ENCODE results near the gene DPH3. TPM values are rescaled to one million over a fixed set of nuclear protein-coding genes. Genes with fewer than 3 reads are reported as not detected.

DPH3 gene
- total and polyA plus RNA-seq, 2 of the 8 experiments (the other 6 are each of a cell fraction or from before 2014, with no cell fraction given): 9.8 to 40.1 TPM

GRCh38 chr3:16255326-16255725 lies 9.4 kb downstream of the DPH3 start (continued):
- TF ChIP-seq SIN3A (conservative IDR thresholded peaks at IDR 0.05 in 1 of 2, IDR thresholded peaks at IDR 0.05 in 1 of 2; ENCODE audit: low read depth in 1 of 2, low read length in 2 of 2) (no peak), NRF1 (IDR thresholded peaks at IDR 0.05; ENCODE audit: low read depth, low read length) (no peak), HDAC2 (IDR thresholded peaks at IDR 0.05; ENCODE audit: borderline replicate concordance in 1 of 2, low read depth in 2 of 2, low read length in 2 of 2) (no peak), ZNF274 (IDR thresholded peaks at IDR 0.05; ENCODE audit: borderline replicate concordance, extremely low read depth, low read length) (no peak), RFX5 (IDR thresholded peaks at IDR 0.05; ENCODE audit: borderline replicate concordance, low read depth, low read length) (no peak)
- TF ChIP-seq, protein P1, sequence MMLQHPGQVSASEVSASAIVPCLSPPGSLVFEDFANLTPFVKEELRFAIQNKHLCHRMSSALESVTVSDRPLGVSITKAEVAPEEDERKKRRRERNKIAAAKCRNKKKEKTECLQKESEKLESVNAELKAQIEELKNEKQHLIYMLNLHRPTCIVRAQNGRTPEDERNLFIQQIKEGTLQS (IDR thresholded peaks at IDR 0.05; ENCODE audit: insufficient read depth, low read depth, low read length): no peak
